ENCODE measurements around the gene WNT1. TPM values are rescaled to one million over a fixed set of nuclear protein-coding genes. Genes with fewer than 3 reads are reported as not detected.

WNT1 gene
- total and polyA plus RNA-seq, 9 of the 15 experiments (the other 6 are each of a cell fraction or from before 2014, with no cell fraction given): not detected

DNA sequence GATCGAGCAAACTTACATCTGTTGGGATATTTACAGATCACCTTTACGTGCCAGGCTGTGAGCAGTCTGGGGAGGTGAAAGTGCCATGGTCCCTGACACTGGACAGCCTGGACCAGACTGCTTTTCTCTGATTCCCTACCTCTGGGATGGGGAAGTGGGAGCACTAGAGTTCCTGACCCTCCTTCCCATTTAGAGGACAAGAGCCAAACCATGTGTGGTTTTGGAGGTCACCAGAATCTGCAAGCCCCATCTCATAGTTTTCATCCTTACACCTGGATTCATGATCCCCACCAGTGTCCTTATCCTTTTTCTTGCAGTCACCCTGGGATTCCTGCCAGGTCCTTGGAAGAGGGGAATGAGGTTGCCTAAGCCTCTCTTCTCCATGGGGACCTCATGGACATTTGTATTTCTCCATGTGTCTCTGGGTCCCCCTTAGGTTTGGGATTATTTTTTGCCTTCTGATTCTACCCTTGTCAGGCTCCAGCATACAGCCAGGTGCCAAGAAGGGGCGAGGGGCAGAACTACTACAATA lies 5.1 kb upstream of the WNT1 start:
- H3K36me3 ChIP-seq (ENCODE audit: control insufficient read depth, insufficient read depth, low read length): no peaks in the 10 kb centered on the region
- peaks cover 0 to 5% of the 10 kb centered on the region in 2 experiments; a peak in 1 of 5 replicates for H3K27me3 ChIP-seq (ENCODE audit: control insufficient read depth in 2 of 2, insufficient read depth in 2 of 2, low read length in 2 of 2)
- no peaks in the 10 kb centered on the region for H3K9me3 ChIP-seq (replicated peaks; ENCODE audit: control insufficient read depth, insufficient read depth, low read depth, low read length)
- H3K79me2 ChIP-seq (ENCODE audit: control insufficient read depth, insufficient read depth, low read length): no peaks in the 10 kb centered on the region
- no peak overlapping the region for H3K27ac ChIP-seq (ENCODE audit: extremely low read depth, low read depth, low read length)
- no peak for ATAC-seq
- H3K9me1 ChIP-seq (ENCODE audit: control insufficient read depth, insufficient read depth, low read length): no peaks in the 10 kb centered on the region
- intact Hi-C loops (cut with micrococcal nuclease): loop anchor here (10.0 kb wide), 1 partner anchor 372 kb away; the partner anchor contains the start of gene DNAJC22
- no peak overlapping the region; a peak in 1 of 4 replicates for H3K9ac ChIP-seq (ENCODE audit: insufficient read depth in 1 of 2, low read depth in 2 of 2, low read length in 2 of 2)
- H3K4me1 ChIP-seq (replicated peaks in 1 of 2; ENCODE audit: control insufficient read depth in 2 of 2, insufficient read depth in 2 of 2, low read length in 2 of 2): peaks cover 14 to 51% of the 10 kb centered on the region in 2 experiments; a peak in 4 of 5 replicates
- H4K20me1 ChIP-seq (replicated peaks; ENCODE audit: control insufficient read depth, insufficient read depth, low read length): no peaks in the 10 kb centered on the region; the same call in 1 of the 2 replicates
- in situ Hi-C loops (cut with MboI): no loop called here
- H3K4me3 ChIP-seq: no peak overlapping the region
- H3K4me2 ChIP-seq (ENCODE audit: insufficient read depth, low read length): no peak overlapping the region
- WGBS (ENCODE audit: insufficient coverage, low coverage, missing lambda C conversion rate): 37% methylated on average over 3 of the region's 3 CpGs
- no peak overlapping the region for H2AFZ ChIP-seq (ENCODE audit: low read depth, low read length)
- no peak for TF ChIP-seq ZNF354B (CRISPR knock-in tag; IDR thresholded peaks at IDR 0.05)
- ChIA-PET POLR2A (interaction anchor here (0.6 kb wide), 2 partner anchors 10 to 25 kb away, joined by 3 read pairs; no protein-coding TSS in a partner anchor), CTCF (ENCODE audit: low intra/inter-chr PET ratio) (no interaction called here)
- no peak for FAIRE-seq
- no TSS peak for BruUV-seq (replicated peaks)
- DNase-seq (ENCODE audit: extremely low read depth in 1 of 4, low spot score in 3 of 4): no peak

DNA sequence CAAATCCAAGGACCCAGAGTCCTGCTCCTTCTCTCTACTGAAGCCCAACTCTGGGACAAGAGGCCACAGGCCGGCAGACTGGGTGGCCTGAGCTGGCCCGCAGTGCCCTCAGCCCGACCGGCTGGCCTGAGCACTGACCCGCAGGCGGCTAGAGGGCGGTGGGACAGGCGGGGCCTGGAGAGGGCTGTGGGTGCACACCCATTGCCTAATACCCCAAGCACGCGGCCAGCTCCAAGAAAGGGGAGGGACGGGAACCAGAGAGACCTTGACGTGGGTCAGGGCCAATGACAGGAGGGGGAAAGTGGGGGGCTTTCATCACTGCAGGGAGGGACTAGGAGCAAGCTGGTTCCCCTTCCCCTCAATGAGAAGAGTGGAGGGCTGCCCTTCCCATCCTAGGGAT lies 4.6 kb upstream of the WNT1 start:
- Histone ChIP-seq H3K9me1 (ENCODE audit: control insufficient read depth, insufficient read depth, low read length) (no peaks in the 10 kb centered on the region), H3K4me1 (replicated peaks in 1 of 2; ENCODE audit: control insufficient read depth in 2 of 2, insufficient read depth in 2 of 2, low read length in 2 of 2) (peaks cover 14 to 56% of the 10 kb centered on the region in 2 experiments; a peak in 4 of 5 replicates), H3K4me2 (ENCODE audit: insufficient read depth, low read length) (no peak overlapping the region), H4K20me1 (replicated peaks; ENCODE audit: control insufficient read depth, insufficient read depth, low read length) (no peaks in the 10 kb centered on the region; the same call in 1 of the 2 replicates), H3K27me3 (ENCODE audit: control insufficient read depth in 2 of 2, insufficient read depth in 2 of 2, low read length in 2 of 2) (peaks cover 4 to 9% of the 10 kb centered on the region in 2 experiments; a peak in 4 of 5 replicates), H3K9ac (ENCODE audit: insufficient read depth in 1 of 2, low read depth in 2 of 2, low read length in 2 of 2) (peak overlapping the region in 1 of 2 experiments; percentile 23; a peak in 1 of 4 replicates), H3K79me2 (ENCODE audit: control insufficient read depth, insufficient read depth, low read length) (no peaks in the 10 kb centered on the region), H3K9me3 (replicated peaks; ENCODE audit: control insufficient read depth, insufficient read depth, low read depth, low read length) (no peaks in the 10 kb centered on the region), H2AFZ (ENCODE audit: low read depth, low read length) (0 out of 2 replicates have a peak overlapping the region, but pooled peaks have one; percentile 14), H3K27ac (ENCODE audit: extremely low read depth, low read depth, low read length) (no peak overlapping the region), H3K36me3 (ENCODE audit: control insufficient read depth, insufficient read depth, low read length) (no peaks in the 10 kb centered on the region), H3K4me3 (no peak overlapping the region)
- DNase-seq (ENCODE audit: extremely low read depth in 1 of 4, low spot score in 3 of 4) (peak in 2 of 4 experiments; percentile 44 to 51), FAIRE-seq (no peak), ATAC-seq (no peak)
- in situ Hi-C loops (cut with MboI): no loop called here
- POLR2A ChIA-PET: interaction anchor here (0.6 to 1.2 kb wide), 4 partner anchors 11 to 47 kb away, joined by 3 read pairs; no protein-coding TSS in a partner anchor
- BruUV-seq (replicated peaks): no TSS peak
- WGBS (ENCODE audit: insufficient coverage, low coverage, missing lambda C conversion rate): 17% methylated on average over 12 of the region's 12 CpGs
- CTCF ChIA-PET (ENCODE audit: low intra/inter-chr PET ratio): interaction anchor here (1.4 kb wide), 1 partner anchor 22 kb away, joined by 4 read pairs; no protein-coding TSS in a partner anchor
- intact Hi-C loops (cut with micrococcal nuclease): loop anchor here (10.0 kb wide), 1 partner anchor 371 kb away; the partner anchor contains the start of gene DNAJC22
- TF ChIP-seq CEBPB (tag; IDR thresholded peaks at IDR 0.05) (0 out of 2 replicates have a peak, but pooled peaks have one; percentile 29), POLR2G (IDR thresholded peaks at IDR 0.05; ENCODE audit: low read depth, low read length) (no peak)

All from K562 (cell line).